Measurements from ENCODE around the gene IL4R.

The IL4R gene

GRCh38 chr16:27315333-27316037 is 1.7 kb downstream of the IL4R start:
- no peak for DNase-seq (ENCODE audit: low read depth)

- no peak for DNase-seq (ENCODE audit: low read depth)
Observed at GRCh38 chr16:27316038-27316680, 2.4 kb downstream of the IL4R start.

- no peak for DNase-seq (ENCODE audit: low read depth)
Observed at GRCh38 chr16:27317320-27317719, 3.5 kb downstream of the IL4R start.

- DNase-seq (ENCODE audit: low read depth): no peak
Observed at GRCh38 chr16:27317738-27318391, 4.1 kb downstream of the IL4R start.

DNA sequence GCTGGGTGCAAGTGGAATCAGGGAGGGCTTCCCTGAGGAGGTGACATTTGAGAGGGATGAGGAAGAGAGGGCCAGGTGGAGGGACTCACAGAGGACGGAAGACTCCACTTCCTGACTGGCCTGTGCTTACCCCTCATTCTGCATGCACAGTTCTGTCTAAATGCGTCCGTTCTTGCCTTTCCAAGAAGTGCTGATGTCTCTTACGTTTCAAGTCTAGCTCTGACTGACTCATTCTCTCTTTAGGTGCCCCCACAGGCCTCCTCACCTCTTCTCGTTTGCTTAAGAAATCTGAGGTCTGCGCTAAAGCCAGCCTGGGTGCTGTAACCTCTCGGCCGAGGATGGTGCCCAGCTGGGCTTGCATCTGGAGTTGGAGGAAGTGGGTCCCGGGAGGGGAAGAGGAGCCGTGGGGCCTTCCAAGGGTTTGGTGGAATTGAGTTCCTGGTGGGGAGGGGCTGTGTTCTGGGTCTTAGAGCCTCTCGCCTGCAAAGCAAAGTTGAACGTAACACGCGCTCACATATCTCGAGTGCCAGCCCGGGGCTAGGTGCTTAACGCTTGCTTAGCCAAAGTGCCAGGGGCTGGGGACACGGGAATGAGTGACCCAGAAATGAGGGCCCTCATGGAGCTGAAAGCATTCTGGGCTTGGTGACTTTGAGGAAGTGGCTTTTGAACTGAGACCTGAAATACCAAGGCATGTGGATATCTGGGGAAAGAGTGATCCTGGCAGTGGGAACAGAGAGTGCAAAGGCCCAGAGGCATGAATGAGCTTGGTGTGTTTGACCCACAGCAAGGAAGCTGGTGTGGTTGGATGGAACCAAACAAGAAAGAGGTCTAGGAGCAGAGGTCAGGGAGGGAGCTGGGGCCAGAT is 4.8 kb downstream of the IL4R start:
- no peak for DNase-seq (ENCODE audit: low read depth)

DNA sequence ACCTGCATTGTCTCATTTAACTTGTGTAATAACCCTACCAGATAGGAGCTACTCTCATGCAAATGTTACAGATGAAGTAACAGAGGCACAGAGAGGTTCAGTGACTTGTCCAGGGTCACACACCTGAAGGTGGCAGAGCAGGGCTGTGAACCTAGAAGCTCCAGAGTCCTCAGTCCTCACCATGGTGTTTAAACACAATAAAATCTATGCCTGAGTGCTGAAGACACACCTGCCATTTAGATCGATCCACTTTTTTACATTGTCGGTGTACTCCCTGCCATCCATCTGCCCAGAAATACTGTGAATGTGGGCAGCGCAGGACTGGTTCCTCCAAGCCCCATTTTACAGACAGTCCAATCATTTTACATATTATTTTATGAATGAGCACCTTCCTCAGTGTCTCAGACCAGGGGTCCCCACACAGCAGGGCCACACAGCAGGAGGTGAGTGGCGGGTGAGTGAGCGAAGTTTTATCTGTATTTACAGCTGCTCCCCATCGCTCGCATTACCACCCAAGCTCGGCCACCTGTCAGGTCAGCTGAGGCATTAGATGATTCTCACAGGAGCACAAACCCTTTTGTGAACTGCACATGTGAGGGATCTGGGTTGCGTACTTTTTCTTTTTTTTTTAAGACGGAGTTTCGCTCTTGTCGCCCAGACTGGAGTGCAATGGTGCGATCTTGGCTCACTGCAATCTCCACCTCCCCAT is 5.6 kb downstream of the IL4R start:
- no peak for DNase-seq (ENCODE audit: low read depth)

DNA sequence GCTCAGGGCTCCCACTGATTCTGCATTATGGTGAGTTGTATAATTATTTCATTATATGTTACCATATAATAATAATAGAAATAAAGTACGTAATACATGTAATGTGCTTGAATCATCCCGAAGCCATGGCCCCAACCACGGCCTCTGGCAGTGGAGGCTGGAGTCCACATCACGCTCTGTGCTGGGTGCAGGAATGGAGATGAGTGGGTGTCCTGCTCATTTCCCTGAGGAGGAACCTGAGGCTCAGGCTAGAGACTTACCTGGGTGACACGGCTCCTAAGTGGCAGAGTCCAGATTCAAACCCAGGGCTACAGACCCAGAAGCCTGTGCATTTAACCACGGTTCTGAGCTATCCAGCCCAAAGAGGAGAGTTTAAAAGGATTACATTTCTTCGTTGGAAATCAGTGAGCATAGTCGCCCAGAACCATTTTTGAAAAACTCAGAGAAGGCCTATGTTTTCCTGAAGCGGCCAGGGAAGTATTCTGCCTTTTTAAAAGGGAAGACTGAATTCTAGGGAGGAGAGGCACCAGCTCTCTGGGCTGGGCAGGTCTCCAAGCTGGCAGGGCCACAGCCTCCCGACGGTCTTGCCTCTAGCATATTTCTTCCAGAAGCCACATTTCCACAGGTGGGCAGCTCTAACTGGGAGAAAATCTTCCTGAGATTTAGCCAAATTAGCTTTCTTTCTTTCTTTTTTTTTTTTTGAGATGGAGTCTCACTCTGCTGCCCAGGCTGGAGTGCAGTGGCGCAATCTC is 6.7 kb downstream of the IL4R start:
- no peak for DNase-seq (ENCODE audit: low read depth)

- no peak for DNase-seq (ENCODE audit: low read depth)
Observed at GRCh38 chr16:27321013-27321915, 7.5 kb downstream of the IL4R start.

- no peak for DNase-seq (ENCODE audit: low read depth)
Observed at GRCh38 chr16:27322858-27323780, 9.3 kb downstream of the IL4R start.

DNA sequence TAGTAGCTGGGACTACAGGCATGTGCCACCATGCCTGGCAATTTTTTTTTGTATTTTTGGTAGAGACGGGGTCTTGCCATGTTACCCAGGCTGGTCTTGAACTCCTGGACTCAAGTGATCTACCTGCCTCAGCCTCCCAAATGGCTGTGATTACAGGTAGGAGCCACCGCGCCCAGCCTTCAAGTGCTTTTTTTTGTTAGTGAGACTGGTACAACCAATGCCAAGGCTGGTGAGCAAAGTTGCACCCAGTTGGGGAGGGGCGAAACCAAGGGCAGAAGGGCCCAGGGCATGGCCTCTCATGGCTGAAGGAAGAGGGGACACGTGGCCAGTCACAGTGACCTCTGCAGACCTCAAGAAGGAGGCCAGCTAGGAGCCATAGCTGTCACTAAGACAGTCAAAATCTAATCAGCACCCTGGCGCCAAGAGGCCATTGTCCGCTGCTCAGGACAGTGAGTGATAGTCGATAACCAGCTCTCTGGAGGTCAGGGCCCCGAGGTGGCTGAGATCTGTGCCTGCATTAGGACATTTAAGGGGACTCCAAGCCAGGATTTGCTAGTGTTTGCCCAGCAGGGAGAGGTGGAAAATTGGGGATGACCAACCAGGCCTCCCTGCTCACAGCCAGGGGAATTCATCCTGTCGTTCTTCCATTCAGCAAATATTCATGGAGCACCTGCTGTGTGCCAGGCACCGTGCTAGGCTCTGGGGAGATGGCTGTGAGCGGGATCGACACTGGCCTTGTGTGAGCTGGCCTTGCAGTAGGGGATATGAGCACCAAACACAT is 10.2 kb downstream of the IL4R start:
- DNase-seq (ENCODE audit: low read depth): no peak

- DNase-seq (ENCODE audit: low read depth): no peak
Observed at GRCh38 chr16:27324851-27325301, 11.1 kb downstream of the IL4R start.

- DNase-seq (ENCODE audit: low read depth): no peak
Observed at GRCh38 chr16:27325736-27326135, 12.0 kb downstream of the IL4R start.

- no peak for DNase-seq (ENCODE audit: low read depth)
Observed at GRCh38 chr16:27326251-27326650, 12.5 kb downstream of the IL4R start.

DNA sequence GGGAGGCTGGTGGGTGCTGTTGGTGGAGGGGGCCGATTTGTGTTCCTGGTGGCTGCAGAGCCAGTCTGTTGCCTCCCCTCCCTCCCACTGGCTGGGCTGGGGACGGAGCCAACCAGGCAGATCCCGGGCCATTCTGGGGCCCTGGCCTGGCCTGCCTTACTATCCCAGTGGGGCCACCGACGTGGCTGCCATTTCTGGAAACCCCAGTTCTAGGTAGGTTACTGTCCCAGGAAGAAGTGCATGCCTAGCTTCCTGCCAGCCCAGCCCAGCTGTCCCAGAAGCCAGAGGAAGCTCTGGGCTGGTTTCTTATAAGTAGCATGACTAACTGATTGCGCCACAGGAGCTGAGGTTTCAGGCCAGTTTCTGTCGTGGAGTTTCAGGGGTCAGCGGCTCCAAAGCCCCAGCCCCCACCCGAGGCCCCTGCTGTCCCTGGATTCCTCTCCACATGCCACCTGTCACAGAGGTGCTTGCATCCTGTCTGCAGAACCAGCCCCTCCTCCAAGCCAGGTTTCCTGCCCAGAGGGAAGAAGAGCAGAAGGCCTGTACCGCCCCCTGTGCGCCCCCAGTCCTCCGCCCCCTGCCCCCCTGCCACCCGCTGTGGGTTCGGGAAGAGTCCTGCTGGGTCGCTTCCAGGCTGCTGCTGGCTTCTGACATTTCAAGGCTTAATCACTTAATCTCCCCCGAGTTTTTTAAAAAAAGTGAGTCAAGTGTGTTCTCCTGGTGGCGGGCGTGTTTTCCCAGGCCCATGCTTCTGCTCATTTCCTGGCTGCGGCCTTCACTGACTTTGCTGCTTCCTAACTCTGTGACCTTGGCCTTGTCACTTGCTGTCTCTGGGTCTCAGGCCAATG is 13.2 kb downstream of the IL4R start:
- no peak for DNase-seq (ENCODE audit: low read depth)

DNA sequence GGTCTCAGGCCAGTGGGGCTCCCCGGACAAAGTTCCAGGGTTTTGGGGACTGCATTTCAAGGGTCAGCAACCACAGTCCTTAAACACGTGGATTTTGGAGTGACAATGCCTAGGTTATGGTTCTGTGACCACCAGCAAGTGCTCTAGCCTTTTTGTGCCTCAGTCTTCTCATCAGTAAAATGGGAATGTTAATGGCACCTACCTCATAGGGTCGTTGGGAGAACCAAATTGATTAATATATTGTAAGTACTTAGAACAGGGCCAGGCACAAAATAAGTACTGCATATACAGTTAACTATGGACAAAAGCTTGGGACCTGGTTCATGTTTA is 13.8 kb downstream of the IL4R start:
- DNase-seq (ENCODE audit: low read depth): no peak

DNA sequence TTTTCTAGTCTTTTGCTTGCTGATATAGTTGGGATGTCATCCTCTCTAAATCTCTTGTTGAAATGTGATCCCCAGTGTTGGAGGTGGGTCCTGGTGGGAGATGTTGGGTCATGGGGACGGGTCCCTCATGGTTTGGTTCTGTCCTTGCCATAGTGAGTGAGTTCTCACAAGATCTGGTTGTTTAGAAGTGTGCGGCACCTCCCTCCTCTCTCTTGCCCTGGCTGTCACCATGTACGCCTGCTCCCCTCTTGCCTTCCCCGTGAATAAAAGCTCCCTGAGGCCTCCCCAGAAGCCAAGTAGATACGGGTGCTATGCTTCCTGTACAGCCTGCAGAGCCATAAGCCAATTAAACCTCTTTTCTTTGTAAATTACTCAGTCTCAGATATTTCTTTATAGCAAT is 15.2 kb downstream of the IL4R start:
- DNase-seq (ENCODE audit: low read depth): no peak

All from HS-27A (cell line).